Esophagus muscularis mucosa (tissue), 2 donors: ENCODE results near the gene KCNQ1.

Experiments
- EP300 ChIP-seq: sonication (generic); formaldehyde crosslinking; IDR thresholded peaks from one replicate; pipeline ENCODE4 v1.6.1; 2017; ENCODE audit warnings: antibody characterized with exemption
- POLR2A ChIP-seq: fragments of 450-650 bp; IDR thresholded peaks from one replicate; pipeline ENCODE4 v1.6.1; 2017; ENCODE audit warnings: antibody characterized with exemption, moderate library complexity, mild to moderate bottlenecking, low read depth

- TF ChIP-seq POLR2A (no peak), EP300 (no peak)
These were observed 138.8 kb downstream of the KCNQ1 start for GRCh38 chr11:2583605-2583958.
